Glomerular visceral epithelial cell (primary cell): ENCODE measurements around the gene SPRED2.
A peak's percentile ranks its signal among the peaks of the same experiment; 100 is the strongest.

ENCODE experiments used
- DNase-seq: peaks from one replicate; pipeline ENCODE4 v3.0.0-alpha.2; 2016; ENCODE audit errors: extremely low spot score

The SPRED2 gene

DNA sequence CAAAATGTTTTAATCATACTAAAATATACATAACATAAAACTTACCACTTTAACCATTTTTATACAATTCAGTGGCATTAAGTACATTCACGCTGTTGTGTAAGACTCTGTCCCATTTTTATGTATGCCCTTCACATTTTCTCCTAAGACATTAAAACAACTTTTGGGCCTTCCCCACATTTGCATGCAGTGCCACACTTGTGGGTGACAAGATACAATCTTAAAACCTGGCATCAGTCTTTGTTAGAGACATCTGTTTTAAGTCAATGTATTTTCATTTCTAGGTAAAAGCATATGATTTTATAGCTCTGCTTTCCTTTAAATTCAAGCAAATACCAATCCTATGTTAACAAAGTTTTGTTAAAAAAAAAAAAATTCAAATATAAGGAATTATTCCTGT lies 17.3 kb downstream of the SPRED2 start:
- DNase-seq, result no peak

DNA sequence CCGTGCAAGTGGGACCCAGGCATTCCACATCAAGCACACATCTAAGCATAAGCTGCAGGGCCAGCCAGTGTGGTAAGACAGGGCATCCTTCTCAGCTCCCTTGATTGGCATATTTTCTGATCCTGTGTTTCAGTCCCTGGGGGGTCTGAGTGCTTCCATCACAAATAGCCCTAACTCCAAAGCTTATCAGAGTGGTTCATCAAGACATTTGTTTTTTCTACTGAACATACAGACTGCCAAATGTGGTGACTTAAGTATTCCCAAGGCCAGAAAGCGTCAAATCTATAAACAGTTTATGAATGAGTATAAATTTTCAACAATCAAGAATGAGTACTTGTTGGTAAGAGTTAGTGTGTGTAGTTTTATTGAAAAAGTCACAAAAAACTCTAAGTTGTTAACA lies 18.8 kb downstream of the SPRED2 start:
- no peak for DNase-seq

- no peak for DNase-seq
Observed at GRCh38 chr2:65413106-65413505, 19.3 kb downstream of the SPRED2 start.

DNA sequence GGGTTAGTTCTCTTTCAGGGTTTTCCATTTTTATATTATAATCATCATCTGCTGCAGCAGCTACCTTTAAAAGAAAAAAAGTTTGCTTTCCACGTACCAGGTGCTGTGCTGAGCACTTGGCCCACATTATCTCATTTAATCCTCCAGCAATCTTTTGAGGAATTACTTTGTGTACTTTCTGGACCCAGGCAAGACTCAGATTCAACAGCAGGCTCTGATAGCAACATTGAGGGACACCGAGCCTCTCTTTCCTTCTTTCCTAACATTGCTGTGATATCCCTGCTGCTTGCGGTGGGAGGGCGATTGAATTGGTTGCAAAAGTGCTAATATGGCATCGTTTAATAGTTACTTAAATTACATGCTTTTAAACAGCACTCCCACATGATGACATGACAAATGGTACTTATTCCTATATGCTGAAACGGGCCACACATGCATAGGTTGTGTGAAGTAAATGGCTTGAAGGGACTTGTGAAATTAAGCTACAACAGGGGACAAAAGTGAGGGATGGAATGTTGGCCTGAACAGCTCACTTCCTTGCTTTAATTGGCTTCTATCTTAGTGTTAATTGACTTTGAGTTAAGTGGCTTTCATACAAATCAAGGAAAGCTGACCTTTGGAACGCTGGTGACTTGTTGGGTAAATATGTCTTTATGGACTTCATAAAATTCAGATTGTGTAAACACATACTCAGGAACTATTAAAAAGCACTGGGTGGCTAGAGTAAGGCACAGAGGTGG lies 21.2 kb downstream of the SPRED2 start:
- no peak for DNase-seq

GRCh38 chr2:65409045-65409444 lies 23.4 kb downstream of the SPRED2 start:
- DNase-seq, result no peak

- peak; percentile 42 for DNase-seq
Observed at GRCh38 chr2:65407240-65407639, 25.2 kb downstream of the SPRED2 start.

- no peak for DNase-seq
Observed at GRCh38 chr2:65404988-65405697, 27.3 kb downstream of the SPRED2 start.

DNA sequence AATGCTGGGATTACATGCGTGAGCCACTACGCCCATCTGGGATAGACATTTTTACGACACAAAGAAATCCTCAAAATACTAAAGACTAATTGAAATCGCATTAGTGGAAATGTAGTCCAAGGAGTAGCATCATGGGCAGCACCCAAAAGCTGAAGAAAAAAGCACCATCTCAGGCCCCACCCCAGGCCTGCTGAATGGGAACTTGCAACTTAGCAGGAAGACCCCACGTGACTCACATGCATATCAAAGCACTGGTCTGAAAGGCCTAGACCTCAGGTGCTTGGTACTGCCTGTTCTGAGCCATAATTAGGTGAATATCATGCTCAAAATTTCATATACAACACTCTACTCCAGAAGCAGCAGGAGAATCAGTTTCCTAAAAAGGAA lies 28.9 kb downstream of the SPRED2 start:
- no peak for DNase-seq

DNA sequence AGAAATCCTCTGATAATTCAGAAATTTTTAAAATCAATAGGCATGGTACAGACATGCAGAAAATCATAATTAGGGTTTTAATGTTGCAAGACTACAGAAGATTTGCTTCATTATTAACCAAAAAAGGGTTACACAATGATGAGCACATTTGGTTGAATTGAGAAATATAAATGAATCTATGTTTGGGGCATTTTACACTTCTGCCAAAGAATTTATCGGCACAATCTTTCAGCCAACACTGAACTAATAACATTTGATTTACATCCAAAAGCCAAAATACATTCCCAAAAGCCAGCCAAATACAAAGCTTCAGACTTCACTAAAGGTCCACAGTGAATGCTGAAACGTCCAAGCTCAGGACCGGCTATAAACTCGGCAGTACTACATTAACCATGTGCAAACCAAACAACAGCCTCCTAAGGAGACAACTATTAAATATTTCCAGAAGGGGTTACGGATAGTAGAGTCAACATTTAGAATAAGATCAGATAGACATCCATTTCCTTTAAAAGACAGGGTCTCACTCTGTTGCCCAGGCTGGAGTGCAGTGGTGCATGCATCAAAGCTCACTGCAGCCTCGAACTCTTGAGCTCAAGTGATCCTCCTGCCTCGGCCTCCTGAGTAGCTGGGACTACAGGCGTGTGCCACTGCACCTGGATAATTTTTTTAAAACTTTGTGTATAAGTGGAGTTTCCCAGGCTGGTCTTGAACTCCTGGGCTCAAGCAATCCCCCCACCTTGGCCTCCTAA lies 29.4 kb downstream of the SPRED2 start:
- DNase-seq, result no peak

- no peak for DNase-seq
Observed at GRCh38 chr2:65402323-65402722, 30.1 kb downstream of the SPRED2 start.

DNA sequence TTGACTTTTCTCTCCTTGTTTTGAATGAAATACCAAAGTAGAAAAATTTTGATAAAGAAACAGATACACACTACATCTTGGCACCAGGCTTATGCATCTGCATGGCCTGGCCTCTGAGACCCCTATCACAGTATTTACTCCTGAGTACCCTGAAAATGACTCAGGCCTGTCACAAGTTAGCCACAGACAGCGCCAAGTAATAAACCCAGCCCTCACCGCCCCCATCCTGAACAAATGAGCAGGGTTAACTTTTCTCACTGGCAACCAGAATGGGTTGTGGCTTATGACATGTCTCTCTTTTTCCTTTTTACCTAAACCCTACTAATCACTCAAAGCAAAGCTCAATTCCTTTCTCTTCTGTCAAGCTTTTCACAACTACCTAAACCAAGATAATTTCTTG lies 35.3 kb downstream of the SPRED2 start:
- DNase-seq, result no peak

GRCh38 chr2:65396348-65397026 lies 35.9 kb downstream of the SPRED2 start:
- no peak for DNase-seq

GRCh38 chr2:65395621-65396347 lies 36.6 kb downstream of the SPRED2 start:
- no peak for DNase-seq

- no peak for DNase-seq
Observed at GRCh38 chr2:65393743-65394422, 38.5 kb downstream of the SPRED2 start.

- no peak for DNase-seq
Observed at GRCh38 chr2:65393046-65393445, 39.4 kb downstream of the SPRED2 start.

- DNase-seq, result no peak
Observed at GRCh38 chr2:65392609-65393008, 39.8 kb downstream of the SPRED2 start.

DNA sequence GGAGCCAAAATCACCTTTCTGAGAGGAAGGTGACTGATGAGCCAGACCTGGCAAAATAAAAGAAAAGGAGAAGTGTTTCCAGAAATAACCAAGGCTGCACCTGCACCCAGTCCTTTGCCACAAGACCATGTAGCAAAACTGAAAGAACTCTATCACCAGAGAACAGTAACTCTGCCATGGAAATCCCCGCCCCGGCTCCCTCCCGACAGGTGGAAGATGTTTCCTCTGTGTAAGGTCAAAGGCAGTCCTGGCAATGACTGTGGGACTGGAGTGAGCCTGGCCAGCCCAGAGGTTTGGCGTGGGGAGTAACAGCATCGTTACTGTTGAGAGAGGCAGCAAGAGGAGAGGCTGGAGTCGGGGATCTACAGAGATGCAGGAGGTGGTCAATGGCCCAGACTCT lies 42.3 kb downstream of the SPRED2 start:
- no peak for DNase-seq

GRCh38 chr2:65389476-65389875 lies 42.9 kb downstream of the SPRED2 start:
- DNase-seq, result no peak

DNA sequence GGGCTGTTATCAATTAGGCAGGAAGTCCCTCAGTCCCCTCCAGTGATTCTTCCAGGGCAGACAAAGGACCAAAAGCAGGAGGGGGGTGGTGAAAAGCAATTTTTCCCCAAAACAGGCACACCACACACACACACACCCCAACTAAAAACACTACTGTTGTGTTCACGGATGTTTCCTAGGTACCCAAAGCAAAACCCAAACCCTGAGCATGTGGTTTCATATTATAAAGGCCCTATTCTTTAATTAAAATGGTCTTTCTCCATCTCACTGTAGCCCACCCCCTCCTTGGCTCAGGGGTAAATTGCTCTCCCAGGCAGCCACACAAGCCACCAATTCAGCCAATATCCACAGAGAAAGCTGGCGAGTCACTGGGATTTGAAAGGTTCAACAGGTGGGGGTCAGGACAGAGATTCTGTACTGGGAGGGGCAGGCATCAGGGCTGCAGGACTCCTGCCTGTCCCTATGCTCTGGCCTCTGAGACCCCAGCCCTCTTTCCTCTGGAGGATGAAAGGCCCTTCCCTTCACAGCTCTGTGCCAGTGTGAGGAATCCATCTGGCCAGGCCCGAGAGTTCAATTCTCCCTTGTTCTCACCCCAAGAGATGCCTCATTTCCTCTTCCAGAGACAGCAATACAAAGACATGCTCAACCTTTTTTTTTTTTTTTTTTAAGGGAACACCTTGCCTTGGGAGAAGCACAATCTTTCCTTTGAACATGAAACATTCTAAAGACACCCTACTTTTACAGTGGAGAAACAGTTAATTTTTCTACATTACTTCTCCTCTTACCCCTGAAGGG lies 43.6 kb downstream of the SPRED2 start:
- DNase-seq, result no peak

GRCh38 chr2:65388051-65388531 lies 44.3 kb downstream of the SPRED2 start:
- DNase-seq, result no peak
